Measurements from ENCODE around the gene TNFSF4. TPM values are rescaled to one million over a fixed set of nuclear protein-coding genes. Genes with fewer than 3 reads are reported as not detected.
A peak's percentile ranks its signal among the peaks of the same experiment; 100 is the strongest.
"Not testable (repeated sequence)": the region's sequence is repeated elsewhere in the genome, so short reads cannot be mapped to it uniquely, and the experiment has no call there.

TNFSF4 gene
- total and polyA plus RNA-seq, 2 of the 13 experiments (the other 11 are each of a cell fraction or from before 2014, with no cell fraction given): 2.4 to 7.9 TPM

DNA sequence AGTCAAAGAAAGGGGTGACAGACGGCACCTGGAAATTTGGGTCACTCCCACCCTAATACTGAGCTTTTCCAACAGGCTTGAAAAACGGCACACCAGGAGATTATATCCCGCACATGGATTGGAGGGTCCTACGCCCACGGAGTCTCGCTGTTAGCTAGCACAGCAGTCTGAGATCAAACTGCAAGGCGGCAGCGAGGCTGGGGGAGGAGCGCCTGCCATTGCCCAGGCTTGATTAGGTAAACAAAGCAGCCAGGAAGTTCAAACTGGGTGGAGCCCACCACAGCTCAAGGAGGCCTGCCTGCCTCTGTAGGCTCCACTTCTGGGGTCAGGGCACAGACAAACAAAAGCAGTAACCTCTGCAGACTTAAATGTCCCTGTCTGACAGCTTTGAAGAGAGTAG, 53.2 kb downstream of the TNFSF4 start:
- ATAC-seq; POLR2A ChIA-PET; H4K20me1 ChIP-seq (ENCODE audit: insufficient read depth, low read length); H2AFZ ChIP-seq (ENCODE audit: low read length); H3K79me2 ChIP-seq (ENCODE audit: insufficient read depth, low read length); CTCF ChIA-PET (ENCODE audit: low intra/inter-chr PET ratio, low total read pairs); H3K27ac ChIP-seq (ENCODE audit: extremely low read length, insufficient read depth, low read length); H3K9ac ChIP-seq (ENCODE audit: insufficient read depth, low read depth, low read length); H3K36me3 ChIP-seq (replicated peaks in 1 of 2; ENCODE audit: control insufficient read depth in 1 of 2, insufficient read depth in 2 of 2, low read length in 2 of 2); intact Hi-C loops (cut with micrococcal nuclease; ENCODE audit: unreplicated experiment); H3K27me3 ChIP-seq (ENCODE audit: control insufficient read depth in 1 of 2, insufficient read depth in 2 of 2, low read length in 2 of 2); DNase-seq (ENCODE audit: low spot score); in situ Hi-C loops (cut with HindIII; ENCODE audit: extremely low pct_ligation_motif_present, low pct_unique_long_range_greater_than_20kb); FAIRE-seq; BruUV-seq (replicated peaks); TF ChIP-seq FOXA1, SOX13, SOX6 (IDR thresholded peaks at IDR 0.05): not testable (repeated sequence)
- WGBS (ENCODE audit: low lambda C conversion rate): 6% methylated on average over 3 of the region's 9 CpGs
- Histone ChIP-seq H3K4me2 (ENCODE audit: low read depth, low read length) (peak overlapping the region; percentile 51), H3K4me1 (ENCODE audit: insufficient read depth, low read length) (peaks cover 11% of the 10 kb centered on the region; the same call in 1 of the 2 replicates), H3K4me3 (replicated peaks in 1 of 3; ENCODE audit: insufficient read depth in 1 of 3, low read depth in 2 of 3, low read length in 3 of 3) (peak overlapping the region in 1 of 3 experiments; percentile 23; a peak in 1 of 6 replicates), H3K9me3 (ENCODE audit: low read length) (peaks cover 13% of the 10 kb centered on the region; the same call in 1 of the 2 replicates)
- TF ChIP-seq HNF4A (CRISPR knock-in tag; IDR thresholded peaks at IDR 0.05): peak; percentile 19; the same call in 1 of the 2 replicates
- TF ChIP-seq, protein P1, sequence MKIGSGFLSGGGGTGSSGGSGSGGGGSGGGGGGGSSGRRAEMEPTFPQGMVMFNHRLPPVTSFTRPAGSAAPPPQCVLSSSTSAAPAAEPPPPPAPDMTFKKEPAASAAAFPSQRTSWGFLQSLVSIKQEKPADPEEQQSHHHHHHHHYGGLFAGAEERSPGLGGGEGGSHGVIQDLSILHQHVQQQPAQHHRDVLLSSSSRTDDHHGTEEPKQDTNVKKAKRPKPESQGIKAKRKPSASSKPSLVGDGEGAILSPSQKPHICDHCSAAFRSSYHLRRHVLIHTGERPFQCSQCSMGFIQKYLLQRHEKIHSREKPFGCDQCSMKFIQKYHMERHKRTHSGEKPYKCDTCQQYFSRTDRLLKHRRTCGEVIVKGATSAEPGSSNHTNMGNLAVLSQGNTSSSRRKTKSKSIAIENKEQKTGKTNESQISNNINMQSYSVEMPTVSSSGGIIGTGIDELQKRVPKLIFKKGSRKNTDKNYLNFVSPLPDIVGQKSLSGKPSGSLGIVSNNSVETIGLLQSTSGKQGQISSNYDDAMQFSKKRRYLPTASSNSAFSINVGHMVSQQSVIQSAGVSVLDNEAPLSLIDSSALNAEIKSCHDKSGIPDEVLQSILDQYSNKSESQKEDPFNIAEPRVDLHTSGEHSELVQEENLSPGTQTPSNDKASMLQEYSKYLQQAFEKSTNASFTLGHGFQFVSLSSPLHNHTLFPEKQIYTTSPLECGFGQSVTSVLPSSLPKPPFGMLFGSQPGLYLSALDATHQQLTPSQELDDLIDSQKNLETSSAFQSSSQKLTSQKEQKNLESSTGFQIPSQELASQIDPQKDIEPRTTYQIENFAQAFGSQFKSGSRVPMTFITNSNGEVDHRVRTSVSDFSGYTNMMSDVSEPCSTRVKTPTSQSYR (CRISPR knock-in tag; IDR thresholded peaks at IDR 0.05; ENCODE audit: borderline replicate concordance): peak; percentile 80; the same call in 1 of the 2 replicates
- TF ChIP-seq FOXA1 (CRISPR knock-in tag; IDR thresholded peaks at IDR 0.05): peak; percentile 73
- TF ChIP-seq, protein P2, sequence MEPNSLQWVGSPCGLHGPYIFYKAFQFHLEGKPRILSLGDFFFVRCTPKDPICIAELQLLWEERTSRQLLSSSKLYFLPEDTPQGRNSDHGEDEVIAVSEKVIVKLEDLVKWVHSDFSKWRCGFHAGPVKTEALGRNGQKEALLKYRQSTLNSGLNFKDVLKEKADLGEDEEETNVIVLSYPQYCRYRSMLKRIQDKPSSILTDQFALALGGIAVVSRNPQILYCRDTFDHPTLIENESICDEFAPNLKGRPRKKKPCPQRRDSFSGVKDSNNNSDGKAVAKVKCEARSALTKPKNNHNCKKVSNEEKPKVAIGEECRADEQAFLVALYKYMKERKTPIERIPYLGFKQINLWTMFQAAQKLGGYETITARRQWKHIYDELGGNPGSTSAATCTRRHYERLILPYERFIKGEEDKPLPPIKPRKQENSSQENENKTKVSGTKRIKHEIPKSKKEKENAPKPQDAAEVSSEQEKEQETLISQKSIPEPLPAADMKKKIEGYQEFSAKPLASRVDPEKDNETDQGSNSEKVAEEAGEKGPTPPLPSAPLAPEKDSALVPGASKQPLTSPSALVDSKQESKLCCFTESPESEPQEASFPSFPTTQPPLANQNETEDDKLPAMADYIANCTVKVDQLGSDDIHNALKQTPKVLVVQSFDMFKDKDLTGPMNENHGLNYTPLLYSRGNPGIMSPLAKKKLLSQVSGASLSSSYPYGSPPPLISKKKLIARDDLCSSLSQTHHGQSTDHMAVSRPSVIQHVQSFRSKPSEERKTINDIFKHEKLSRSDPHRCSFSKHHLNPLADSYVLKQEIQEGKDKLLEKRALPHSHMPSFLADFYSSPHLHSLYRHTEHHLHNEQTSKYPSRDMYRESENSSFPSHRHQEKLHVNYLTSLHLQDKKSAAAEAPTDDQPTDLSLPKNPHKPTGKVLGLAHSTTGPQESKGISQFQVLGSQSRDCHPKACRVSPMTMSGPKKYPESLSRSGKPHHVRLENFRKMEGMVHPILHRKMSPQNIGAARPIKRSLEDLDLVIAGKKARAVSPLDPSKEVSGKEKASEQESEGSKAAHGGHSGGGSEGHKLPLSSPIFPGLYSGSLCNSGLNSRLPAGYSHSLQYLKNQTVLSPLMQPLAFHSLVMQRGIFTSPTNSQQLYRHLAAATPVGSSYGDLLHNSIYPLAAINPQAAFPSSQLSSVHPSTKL (CRISPR knock-in tag; IDR thresholded peaks at IDR 0.05): peak; percentile 81
- TF ChIP-seq, protein P3, sequence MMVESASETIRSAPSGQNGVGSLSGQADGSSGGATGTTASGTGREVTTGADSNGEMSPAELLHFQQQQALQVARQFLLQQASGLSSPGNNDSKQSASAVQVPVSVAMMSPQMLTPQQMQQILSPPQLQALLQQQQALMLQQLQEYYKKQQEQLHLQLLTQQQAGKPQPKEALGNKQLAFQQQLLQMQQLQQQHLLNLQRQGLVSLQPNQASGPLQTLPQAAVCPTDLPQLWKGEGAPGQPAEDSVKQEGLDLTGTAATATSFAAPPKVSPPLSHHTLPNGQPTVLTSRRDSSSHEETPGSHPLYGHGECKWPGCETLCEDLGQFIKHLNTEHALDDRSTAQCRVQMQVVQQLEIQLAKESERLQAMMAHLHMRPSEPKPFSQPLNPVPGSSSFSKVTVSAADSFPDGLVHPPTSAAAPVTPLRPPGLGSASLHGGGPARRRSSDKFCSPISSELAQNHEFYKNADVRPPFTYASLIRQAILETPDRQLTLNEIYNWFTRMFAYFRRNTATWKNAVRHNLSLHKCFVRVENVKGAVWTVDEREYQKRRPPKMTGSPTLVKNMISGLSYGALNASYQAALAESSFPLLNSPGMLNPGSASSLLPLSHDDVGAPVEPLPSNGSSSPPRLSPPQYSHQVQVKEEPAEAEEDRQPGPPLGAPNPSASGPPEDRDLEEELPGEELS (CRISPR knock-in tag; IDR thresholded peaks at IDR 0.05): 0 out of 2 replicates have a peak, but pooled peaks have one; percentile 23
- TF ChIP-seq SP5 (CRISPR knock-in tag; IDR thresholded peaks at IDR 0.05; ENCODE audit: borderline replicate concordance, low read depth): peak; percentile 91
- TF ChIP-seq ZMYM4 (CRISPR knock-in tag; IDR thresholded peaks at IDR 0.05): peak; percentile 82
- 0 out of 2 replicates have a peak, but pooled peaks have one; percentile 19 for TF ChIP-seq ZNF274 (CRISPR knock-in tag; IDR thresholded peaks at IDR 0.05)
- TF ChIP-seq ELF1 (CRISPR knock-in tag; IDR thresholded peaks at IDR 0.05): peak; percentile 23; the same call in 1 of the 2 replicates
- TF ChIP-seq SOX13 (CRISPR knock-in tag; conservative IDR thresholded peaks at IDR 0.05 in 1 of 2, IDR thresholded peaks at IDR 0.05 in 1 of 2): peak in 1 of 2 experiments; percentile 55; a peak in 2 of 4 replicates
- 0 out of 2 replicates have a peak, but pooled peaks have one; percentile 58 for TF ChIP-seq SETDB1 (CRISPR knock-in tag; IDR thresholded peaks at IDR 0.05; ENCODE audit: borderline replicate concordance)
- peak; percentile 45; the same call in 1 of the 2 replicates for TF ChIP-seq RARA (CRISPR knock-in tag; IDR thresholded peaks at IDR 0.05)
- peak; percentile 52; the same call in 1 of the 2 replicates for TF ChIP-seq SALL1 (CRISPR knock-in tag; IDR thresholded peaks at IDR 0.05)
- peak; percentile 36; the same call in 1 of the 2 replicates for TF ChIP-seq BCL6 (CRISPR knock-in tag; IDR thresholded peaks at IDR 0.05)
- peak; percentile 64 for TF ChIP-seq SOX6 (CRISPR knock-in tag; IDR thresholded peaks at IDR 0.05)

Data from HepG2 (cell line).